OCI-LY3 (cell line): ENCODE results near the gene FURIN.

ENCODE experiments used
- H2AFZ ChIP-seq: fragments of 200-600, 300-600 bp; shearing (Covaris generic); 2 replicates; pipeline ENCODE4 v1.6.0; 2014; ENCODE audit warnings: antibody characterized with exemption, low read depth, low read length
- H3K27ac ChIP-seq: fragments of 200-600, 300-600 bp; sonication (generic); 2 replicates; pipeline ENCODE4 v1.5.1; 2014; ENCODE audit warnings: mild to moderate bottlenecking, low read length, moderate library complexity, mixed read lengths
- H3K27me3 ChIP-seq: fragments of 200-600, 300-600 bp; sonication (generic); 2 replicates; pipeline ENCODE4 v1.6.1; 2014; ENCODE audit warnings: low read depth, low read length, mixed read lengths
- H3K36me3 ChIP-seq: fragments of 200-600, 300-600 bp; sonication (generic); replicated peaks from 2 replicates; pipeline ENCODE3; 2014; ENCODE audit warnings: low read depth, low read length, mixed read lengths
- H3K4me1 ChIP-seq: fragments of 300-600, 200-600 bp; sonication (generic); 2 replicates; pipeline ENCODE4 v1.6.1; 2014; ENCODE audit warnings: low read length, mixed read lengths
- H3K4me2 ChIP-seq: fragments of 200-600, 300-600 bp; sonication (generic); 2 replicates; pipeline ENCODE4 v1.6.1; 2014; ENCODE audit warnings: low read length, mixed read lengths
- H3K4me3 ChIP-seq: fragments of 300-600, 200-600 bp; sonication (generic); 2 replicates; pipeline ENCODE4 v1.5.1; 2014; ENCODE audit warnings: antibody characterized with exemption, mild to moderate bottlenecking, low read length, moderate library complexity
- H3K79me2 ChIP-seq: fragments of 300-600, 200-600 bp; shearing (Covaris generic); 2 replicates; pipeline ENCODE4 v1.6.1; 2014; ENCODE audit warnings: mild to moderate bottlenecking, low read length, mixed read lengths
- H3K9ac ChIP-seq: fragments of 300-600, 200-600 bp; shearing (Covaris generic); 2 replicates; pipeline ENCODE4 v1.6.0; 2014; ENCODE audit warnings: mild to moderate bottlenecking, low read length, moderate library complexity
- H3K9me3 ChIP-seq: fragments of 200-600, 300-600 bp; shearing (Covaris generic); 2 replicates; pipeline ENCODE4 v1.6.1; 2014; ENCODE audit warnings: low read length, mixed read lengths; ENCODE audit not compliant: insufficient read depth
- H4K20me1 ChIP-seq: fragments of 200-600, 300-600 bp; sonication (generic); 2 replicates; pipeline ENCODE4 v1.6.1; 2016; ENCODE audit warnings: low read length, mixed read lengths; ENCODE audit not compliant: insufficient read depth
- CTCF ChIP-seq: fragments of 200-600, 300-600 bp; sonication (generic); IDR thresholded peaks from 2 replicates; pipeline ENCODE4 v1.5.1; 2014; ENCODE audit warnings: antibody characterized with exemption, low read length, low read depth
- EZH2phosphoT487 ChIP-seq: fragments of 200-600 bp; shearing (Covaris generic); IDR thresholded peaks from 2 replicates; pipeline ENCODE4 v1.6.1; 2018; ENCODE audit warnings: antibody characterized with exemption, mixed run types, low read depth

Gene FURIN

GRCh38 chr15:90834626-90835025, 33.8 kb upstream of the FURIN start:
- peaks cover 17% of the 10 kb centered on the region for H3K4me1 ChIP-seq

DNA sequence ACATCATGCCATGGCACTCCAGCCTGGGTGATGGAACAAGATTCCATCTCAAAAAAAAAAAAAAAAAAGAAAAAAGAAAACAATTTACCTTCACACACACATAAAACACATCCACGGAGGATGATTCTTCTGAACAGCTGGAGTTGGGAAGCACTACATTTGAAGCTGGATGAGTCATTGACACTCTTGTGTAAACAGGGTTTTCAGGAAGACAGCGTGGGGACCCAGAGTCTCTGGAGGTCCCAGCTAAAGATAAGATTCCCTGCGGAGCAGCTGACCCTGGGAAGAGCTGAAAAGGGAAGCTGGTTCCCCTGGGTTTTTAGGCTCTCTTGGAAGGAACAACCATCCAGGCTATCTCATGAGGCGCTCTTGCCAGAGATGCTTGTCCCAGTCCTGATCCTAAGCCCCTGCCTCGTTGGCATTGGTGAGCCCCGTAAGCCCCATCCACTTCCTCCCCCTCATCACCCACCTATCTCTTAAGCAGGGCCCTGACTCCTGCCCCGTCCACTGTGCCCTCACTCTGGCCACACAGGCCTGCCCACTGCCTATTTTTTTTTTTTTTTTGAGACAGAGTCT, 32.0 kb upstream of the FURIN start:
- Histone ChIP-seq H2AFZ (no peak overlapping the region), H4K20me1 (no peaks in the 10 kb centered on the region), H3K27ac (no peak overlapping the region), H3K9ac (no peak overlapping the region), H3K9me3 (no peaks in the 10 kb centered on the region), H3K36me3 (no peaks in the 10 kb centered on the region), H3K79me2 (no peaks in the 10 kb centered on the region), H3K4me3 (no peak overlapping the region), H3K4me1 (peaks cover 15% of the 10 kb centered on the region), H3K27me3 (peaks cover 25% of the 10 kb centered on the region), H3K4me2 (no peak overlapping the region)
- TF ChIP-seq EZH2phosphoT487 (no peak), CTCF (no peak)

More at GRCh38 chr15:90834626-90835025, 33.8 kb upstream of the FURIN start:
- H3K27ac ChIP-seq: no peak overlapping the region
- no peaks in the 10 kb centered on the region for H3K36me3 ChIP-seq
- no peaks in the 10 kb centered on the region for H3K79me2 ChIP-seq
- H3K9ac ChIP-seq: no peak overlapping the region
- H3K4me3 ChIP-seq: no peak overlapping the region
- peaks cover 36% of the 10 kb centered on the region for H3K27me3 ChIP-seq
- no peaks in the 10 kb centered on the region for H3K9me3 ChIP-seq
- H4K20me1 ChIP-seq: no peaks in the 10 kb centered on the region
- TF ChIP-seq EZH2phosphoT487 (no peak), CTCF (no peak)
- no peak overlapping the region for H2AFZ ChIP-seq
- no peak overlapping the region for H3K4me2 ChIP-seq

- Histone ChIP-seq H3K9me3 (no peaks in the 10 kb centered on the region), H3K36me3 (no peaks in the 10 kb centered on the region), H4K20me1 (no peaks in the 10 kb centered on the region), H2AFZ (no peak overlapping the region), H3K27ac (no peak overlapping the region), H3K4me2 (no peak overlapping the region), H3K79me2 (no peaks in the 10 kb centered on the region), H3K4me3 (no peak overlapping the region), H3K9ac (no peak overlapping the region), H3K27me3 (peaks cover 30% of the 10 kb centered on the region), H3K4me1 (peaks cover 15% of the 10 kb centered on the region)
- TF ChIP-seq EZH2phosphoT487 (no peak), CTCF (no peak)
Measured at GRCh38 chr15:90837094-90837493, 31.3 kb upstream of the FURIN start.

DNA sequence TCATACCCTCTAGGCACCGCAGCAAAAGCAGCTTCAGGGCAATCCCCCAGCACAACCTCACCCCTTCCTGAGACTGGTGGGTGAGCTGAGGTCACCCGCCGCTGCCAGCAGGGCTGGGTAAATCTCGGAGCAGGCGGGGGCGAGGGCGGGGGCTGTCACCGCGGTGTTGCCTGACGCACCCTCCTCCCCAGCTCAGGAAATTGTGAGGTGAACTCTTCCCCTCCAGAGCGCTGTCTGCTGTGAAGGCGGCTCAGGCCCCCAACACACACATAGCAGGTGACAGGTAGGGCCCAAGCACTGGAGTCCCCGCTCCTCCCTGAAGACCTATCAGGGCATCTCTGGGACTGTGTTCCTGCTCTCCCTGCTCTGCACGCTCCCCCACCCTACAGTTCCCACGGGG, 30.2 kb upstream of the FURIN start:
- no peaks in the 10 kb centered on the region for H3K9me3 ChIP-seq
- H3K9ac ChIP-seq: no peak overlapping the region
- H3K79me2 ChIP-seq: no peaks in the 10 kb centered on the region
- H3K27ac ChIP-seq: no peak overlapping the region
- no peaks in the 10 kb centered on the region for H4K20me1 ChIP-seq
- H3K4me1 ChIP-seq: peaks cover 15% of the 10 kb centered on the region
- H3K4me3 ChIP-seq: 0 out of 2 replicates have a peak overlapping the region, but pooled peaks have one; percentile 6
- no peak overlapping the region; the same call in 1 of the 2 replicates for H2AFZ ChIP-seq
- H3K27me3 ChIP-seq: peaks cover 37% of the 10 kb centered on the region
- TF ChIP-seq CTCF (no peak), EZH2phosphoT487 (no peak)
- no peaks in the 10 kb centered on the region for H3K36me3 ChIP-seq
- H3K4me2 ChIP-seq: peak overlapping the region; percentile 24
